GM15510 (cell line): ENCODE results near the gene GASK1B.

Experiments
- POLR2A ChIP-seq: IDR thresholded peaks from 3 replicates; pipeline ENCODE4 v1.6.1; 2011; ENCODE audit warnings: borderline replicate concordance; ENCODE audit not compliant: insufficient read length; ENCODE audit errors: extremely low read depth

GASK1B gene

GRCh38 chr4:158197194-158197776 lies 24.5 kb upstream of the GASK1B start:
- TF ChIP-seq POLR2A: no peak

- no peak for TF ChIP-seq POLR2A
These were observed 22.5 kb upstream of the GASK1B start for GRCh38 chr4:158195297-158195696.

- no peak for TF ChIP-seq POLR2A
These were observed 20.4 kb upstream of the GASK1B start for GRCh38 chr4:158193171-158193749.

GRCh38 chr4:158192439-158193158 lies 19.8 kb upstream of the GASK1B start:
- no peak for TF ChIP-seq POLR2A

- TF ChIP-seq POLR2A: no peak
These were observed 17.9 kb upstream of the GASK1B start for GRCh38 chr4:158190718-158191117.

GRCh38 chr4:158189422-158189821 lies 16.6 kb upstream of the GASK1B start:
- no peak for TF ChIP-seq POLR2A

GRCh38 chr4:158186815-158187214 lies 14.0 kb upstream of the GASK1B start:
- TF ChIP-seq POLR2A: no peak

- TF ChIP-seq POLR2A: no peak
These were observed 9.9 kb upstream of the GASK1B start for GRCh38 chr4:158182736-158183135.

- TF ChIP-seq POLR2A: no peak
These were observed 9.1 kb upstream of the GASK1B start for GRCh38 chr4:158181906-158182305.

- no peak for TF ChIP-seq POLR2A
These were observed 6.6 kb upstream of the GASK1B start for GRCh38 chr4:158179465-158179864.

- no peak for TF ChIP-seq POLR2A
These were observed 4.0 kb upstream of the GASK1B start for GRCh38 chr4:158176776-158177175.

GRCh38 chr4:158176108-158176507 lies 3.3 kb upstream of the GASK1B start:
- no peak for TF ChIP-seq POLR2A

- no peak for TF ChIP-seq POLR2A
These were observed 1.9 kb downstream of the GASK1B start for GRCh38 chr4:158170691-158171561.

- no peak for TF ChIP-seq POLR2A
These were observed 2.7 kb downstream of the GASK1B start for GRCh38 chr4:158169931-158170690.
